Measurements from ENCODE around the gene SEPTIN5.

SEPTIN5 gene

GRCh38 chr22:19705181-19705934, 8.9 kb upstream of the SEPTIN5 start:
- TF ChIP-seq REST (IDR thresholded peaks at IDR 0.05; ENCODE audit: insufficient read depth in 1 of 2, low read depth in 2 of 2, low read length in 2 of 2): no peak
- TF ChIP-seq SIN3A (IDR thresholded peaks at IDR 0.05; ENCODE audit: borderline replicate concordance, insufficient read depth, low read length): no peak
- no peak for TF ChIP-seq POLR2AphosphoS5 (IDR thresholded peaks at IDR 0.05; ENCODE audit: low read depth, low read length)
- TF ChIP-seq FOXP2 (optimal IDR thresholded peaks at IDR 0.05; ENCODE audit: borderline replicate concordance, extremely low read depth, extremely low read length, insufficient read depth): no peak
- no peak for TF ChIP-seq TAF1 (IDR thresholded peaks at IDR 0.05; ENCODE audit: borderline replicate concordance, insufficient read depth, low read length)

- TF ChIP-seq SIN3A (IDR thresholded peaks at IDR 0.05; ENCODE audit: borderline replicate concordance, insufficient read depth, low read length) (no peak), POLR2AphosphoS5 (IDR thresholded peaks at IDR 0.05; ENCODE audit: low read depth, low read length) (no peak), REST (IDR thresholded peaks at IDR 0.05; ENCODE audit: insufficient read depth in 1 of 2, low read depth in 2 of 2, low read length in 2 of 2) (no peak), TAF1 (IDR thresholded peaks at IDR 0.05; ENCODE audit: borderline replicate concordance, insufficient read depth, low read length) (no peak), FOXP2 (optimal IDR thresholded peaks at IDR 0.05; ENCODE audit: borderline replicate concordance, extremely low read depth, extremely low read length, insufficient read depth) (no peak)
Measured at GRCh38 chr22:19706661-19707151, 7.6 kb upstream of the SEPTIN5 start.

GRCh38 chr22:19707347-19708290, 6.7 kb upstream of the SEPTIN5 start:
- TF ChIP-seq TAF1 (IDR thresholded peaks at IDR 0.05; ENCODE audit: borderline replicate concordance, insufficient read depth, low read length): no peak
- TF ChIP-seq FOXP2 (optimal IDR thresholded peaks at IDR 0.05; ENCODE audit: borderline replicate concordance, extremely low read depth, extremely low read length, insufficient read depth): no peak
- TF ChIP-seq POLR2AphosphoS5 (IDR thresholded peaks at IDR 0.05; ENCODE audit: low read depth, low read length): no peak
- TF ChIP-seq SIN3A (IDR thresholded peaks at IDR 0.05; ENCODE audit: borderline replicate concordance, insufficient read depth, low read length): no peak
- TF ChIP-seq REST (IDR thresholded peaks at IDR 0.05; ENCODE audit: insufficient read depth in 1 of 2, low read depth in 2 of 2, low read length in 2 of 2): no peak

- no peak for TF ChIP-seq FOXP2 (optimal IDR thresholded peaks at IDR 0.05; ENCODE audit: borderline replicate concordance, extremely low read depth, extremely low read length, insufficient read depth)
- TF ChIP-seq TAF1 (IDR thresholded peaks at IDR 0.05; ENCODE audit: borderline replicate concordance, insufficient read depth, low read length): no peak
- no peak for TF ChIP-seq REST (IDR thresholded peaks at IDR 0.05; ENCODE audit: insufficient read depth in 1 of 2, low read depth in 2 of 2, low read length in 2 of 2)
- no peak for TF ChIP-seq POLR2AphosphoS5 (IDR thresholded peaks at IDR 0.05; ENCODE audit: low read depth, low read length)
- TF ChIP-seq SIN3A (IDR thresholded peaks at IDR 0.05; ENCODE audit: borderline replicate concordance, insufficient read depth, low read length): no peak
Measured at GRCh38 chr22:19708321-19709011, 5.8 kb upstream of the SEPTIN5 start.
